Upper lobe of left lung (tissue), 4 donors: ENCODE data around the gene MEF2A.

Experiments used
- EP300 ChIP-seq, 4 donors: sonication (generic); formaldehyde crosslinking; IDR thresholded peaks; one replicate each; pipeline ENCODE4 v1.5.1; 2017; ENCODE audit warnings: antibody characterized with exemption in 4 of 4, control low read depth in 2 of 4
- POLR2A ChIP-seq, 4 donors: fragments of 450-650 bp; IDR thresholded peaks; one replicate each; pipeline ENCODE4 v1.5.1; 2016 to 2017; ENCODE audit warnings: antibody characterized with exemption in 4 of 4, mild to moderate bottlenecking in 2 of 4

- no peak for TF ChIP-seq EP300 (IDR thresholded peaks at IDR 0.05)
- no peak for TF ChIP-seq POLR2A (IDR thresholded peaks at IDR 0.05)
Observed at GRCh38 chr15:99621767-99622166, 56.0 kb downstream of the MEF2A start.
